Measurements from ENCODE around the gene TGIF2.

- TF ChIP-seq CTCF (IDR thresholded peaks at IDR 0.05) (no peak), SMC3 (IDR thresholded peaks at IDR 0.05; ENCODE audit: low read depth, low read length) (no peak), REST (IDR thresholded peaks at IDR 0.05; ENCODE audit: low read depth, low read length) (no peak), POLR2AphosphoS5 (IDR thresholded peaks at IDR 0.05; ENCODE audit: low read depth, low read length) (no peak), EZH2phosphoT487 (IDR thresholded peaks at IDR 0.05; ENCODE audit: borderline replicate concordance, low read depth) (no peak), EP300 (IDR thresholded peaks at IDR 0.05; ENCODE audit: borderline replicate concordance in 1 of 2, low read depth in 1 of 2, low read length in 1 of 2) (no peak), RAD21 (IDR thresholded peaks at IDR 0.05; ENCODE audit: low read length) (no peak)
- TF ChIP-seq, protein P1, sequence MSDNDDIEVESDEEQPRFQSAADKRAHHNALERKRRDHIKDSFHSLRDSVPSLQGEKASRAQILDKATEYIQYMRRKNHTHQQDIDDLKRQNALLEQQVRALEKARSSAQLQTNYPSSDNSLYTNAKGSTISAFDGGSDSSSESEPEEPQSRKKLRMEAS (IDR thresholded peaks at IDR 0.05; ENCODE audit: low read depth) = no peak
- TF ChIP-seq, protein P2, sequence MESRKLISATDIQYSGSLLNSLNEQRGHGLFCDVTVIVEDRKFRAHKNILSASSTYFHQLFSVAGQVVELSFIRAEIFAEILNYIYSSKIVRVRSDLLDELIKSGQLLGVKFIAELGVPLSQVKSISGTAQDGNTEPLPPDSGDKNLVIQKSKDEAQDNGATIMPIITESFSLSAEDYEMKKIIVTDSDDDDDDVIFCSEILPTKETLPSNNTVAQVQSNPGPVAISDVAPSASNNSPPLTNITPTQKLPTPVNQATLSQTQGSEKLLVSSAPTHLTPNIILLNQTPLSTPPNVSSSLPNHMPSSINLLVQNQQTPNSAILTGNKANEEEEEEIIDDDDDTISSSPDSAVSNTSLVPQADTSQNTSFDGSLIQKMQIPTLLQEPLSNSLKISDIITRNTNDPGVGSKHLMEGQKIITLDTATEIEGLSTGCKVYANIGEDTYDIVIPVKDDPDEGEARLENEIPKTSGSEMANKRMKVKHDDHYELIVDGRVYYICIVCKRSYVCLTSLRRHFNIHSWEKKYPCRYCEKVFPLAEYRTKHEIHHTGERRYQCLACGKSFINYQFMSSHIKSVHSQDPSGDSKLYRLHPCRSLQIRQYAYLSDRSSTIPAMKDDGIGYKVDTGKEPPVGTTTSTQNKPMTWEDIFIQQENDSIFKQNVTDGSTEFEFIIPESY (IDR thresholded peaks at IDR 0.05; ENCODE audit: borderline replicate concordance, low read depth) = no peak
- TF ChIP-seq, protein P3, sequence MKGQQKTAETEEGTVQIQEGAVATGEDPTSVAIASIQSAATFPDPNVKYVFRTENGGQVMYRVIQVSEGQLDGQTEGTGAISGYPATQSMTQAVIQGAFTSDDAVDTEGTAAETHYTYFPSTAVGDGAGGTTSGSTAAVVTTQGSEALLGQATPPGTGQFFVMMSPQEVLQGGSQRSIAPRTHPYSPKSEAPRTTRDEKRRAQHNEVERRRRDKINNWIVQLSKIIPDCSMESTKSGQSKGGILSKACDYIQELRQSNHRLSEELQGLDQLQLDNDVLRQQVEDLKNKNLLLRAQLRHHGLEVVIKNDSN (IDR thresholded peaks at IDR 0.05; ENCODE audit: borderline replicate concordance, low read depth) = no peak
Measured at GRCh38 chr20:36549628-36549941, 23.8 kb upstream of the TGIF2 start.

Data from SK-N-SH (cell line).